ENCODE results near the gene GALNT6.

GALNT6 gene

DNA sequence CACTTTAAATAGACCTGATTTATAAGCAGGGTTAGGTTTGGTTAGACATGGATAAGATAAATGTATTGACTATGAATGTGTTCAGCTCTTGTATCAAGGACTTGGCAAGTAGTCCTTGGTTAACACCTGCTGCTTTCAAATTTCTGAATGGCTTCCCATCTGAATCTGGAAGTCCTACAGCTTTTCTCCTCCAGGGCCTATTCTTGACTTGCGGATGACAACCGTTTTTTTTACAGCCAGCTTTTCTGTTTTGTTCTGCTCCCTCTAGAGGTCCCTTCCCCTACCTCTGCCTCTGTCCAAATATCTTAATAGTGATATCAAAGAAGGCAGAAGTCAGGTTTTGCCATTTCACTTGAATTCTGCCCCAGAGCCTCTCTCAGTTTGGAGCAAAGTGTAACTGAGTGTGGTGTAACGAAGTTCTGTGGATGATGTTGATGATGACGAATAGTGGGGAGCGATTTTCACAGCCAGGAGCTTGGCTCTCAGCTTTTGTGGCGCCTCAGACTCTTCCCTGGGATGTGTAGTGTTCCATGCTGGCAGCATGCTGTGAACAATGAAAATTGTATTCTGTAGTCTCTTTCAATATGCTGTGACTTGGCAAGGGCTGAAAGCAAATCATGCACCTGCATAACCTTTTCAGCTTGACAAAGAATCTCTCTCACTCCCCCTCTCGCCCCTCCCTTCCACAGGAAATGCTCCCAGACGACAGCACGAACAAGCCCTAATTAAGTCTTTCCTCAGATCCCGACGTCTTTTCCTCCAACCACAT is 28.4 kb upstream of the GALNT6 start:
- no peak overlapping the region for H4K91ac ChIP-seq (ENCODE audit: low read depth, low read length, poor library complexity)
- no peak overlapping the region for H3K14ac ChIP-seq (ENCODE audit: low read length)
- H3K4me3 ChIP-seq (ENCODE audit: low read length in 2 of 2): no peak overlapping the region
- H3K79me1 ChIP-seq (ENCODE audit: low read depth, low read length): no peaks in the 10 kb centered on the region
- no CpG with 5 or more reads among the region's 11 CpGs for WGBS, 2 donors (ENCODE audit: extremely low coverage in 2 of 2, insufficient read length in 2 of 2, insufficient replicate concordance in 1 of 2)
- no peak overlapping the region for H2BK5ac ChIP-seq (ENCODE audit: low read length)
- H2AFZ ChIP-seq (ENCODE audit: low read length): peak overlapping the region; percentile 43
- no peak overlapping the region for H2BK15ac ChIP-seq (ENCODE audit: low read length)
- H4K8ac ChIP-seq (ENCODE audit: low read depth, low read length): no peak overlapping the region
- DNase-seq (ENCODE audit: low spot score): no peak
- peaks cover 8 to 35% of the 10 kb centered on the region in 2 donors for H3K4me1 ChIP-seq (ENCODE audit: control insufficient read depth in 2 of 2, insufficient read depth in 1 of 2, low read depth in 1 of 2, low read length in 2 of 2)
- no peak overlapping the region for H3K18ac ChIP-seq (ENCODE audit: low read length)
- peak overlapping the region; percentile 26 for H3K4me2 ChIP-seq (ENCODE audit: insufficient read depth, low read length, poor library complexity, severe bottlenecking)
- H2AK5ac ChIP-seq (ENCODE audit: low read depth, low read length): no peak overlapping the region
- no peak overlapping the region for H2BK120ac ChIP-seq (ENCODE audit: low read depth, low read length)
- H3K9me3 ChIP-seq (replicated peaks in 1 of 2; ENCODE audit: control insufficient read depth in 2 of 2, insufficient read depth in 1 of 2, low read depth in 1 of 2, low read length in 2 of 2): no peaks in the 10 kb centered on the region
- H3K4ac ChIP-seq (ENCODE audit: low read length): no peak overlapping the region
- H2BK12ac ChIP-seq (ENCODE audit: low read length): no peak overlapping the region
- no peak overlapping the region for H3K9ac ChIP-seq (ENCODE audit: low read depth, low read length, poor library complexity)
- H3K27ac ChIP-seq (replicated peaks; ENCODE audit: low read length): peak overlapping the region; percentile 22
- H3K36me3 ChIP-seq (replicated peaks in 1 of 2; ENCODE audit: control insufficient read depth in 2 of 2, insufficient read depth in 2 of 2, low read length in 2 of 2): no peaks in the 10 kb centered on the region
- H3K23ac ChIP-seq (ENCODE audit: low read depth, low read length, poor library complexity): no peak overlapping the region
- no peaks in the 10 kb centered on the region for H3K27me3 ChIP-seq (ENCODE audit: control insufficient read depth in 3 of 3, insufficient read depth in 3 of 3, low read depth in 1 of 3, low read length in 3 of 3)

DNA sequence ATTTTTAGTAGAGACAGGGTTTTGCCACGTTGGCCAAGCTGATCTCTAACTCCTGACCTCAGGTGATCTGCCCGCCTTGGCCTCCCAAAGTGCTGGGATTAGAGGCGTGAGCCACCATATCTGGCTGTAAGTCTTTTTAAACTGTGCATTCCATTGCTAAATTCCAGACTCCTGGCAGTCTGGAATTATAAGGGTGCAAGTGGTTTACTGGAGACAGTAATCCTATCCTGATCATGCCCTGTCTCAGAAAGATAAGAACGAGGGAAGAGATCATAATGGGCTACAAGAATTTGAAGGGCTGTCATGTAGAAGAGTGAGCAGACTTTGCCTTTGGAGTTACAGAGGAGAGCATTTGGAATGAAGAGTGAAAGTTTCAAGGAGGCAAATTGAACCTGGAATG is 26.6 kb upstream of the GALNT6 start:
- Histone ChIP-seq H4K91ac (ENCODE audit: low read depth, low read length, poor library complexity) (no peak overlapping the region), H3K27ac (replicated peaks; ENCODE audit: low read length) (no peak overlapping the region), H3K9ac (ENCODE audit: low read depth, low read length, poor library complexity) (no peak overlapping the region), H2BK15ac (ENCODE audit: low read length) (no peak overlapping the region), H2BK5ac (ENCODE audit: low read length) (no peak overlapping the region), H3K9me3 (replicated peaks in 1 of 2; ENCODE audit: control insufficient read depth in 2 of 2, insufficient read depth in 1 of 2, low read depth in 1 of 2, low read length in 2 of 2) (no peaks in the 10 kb centered on the region), H3K14ac (ENCODE audit: low read length) (no peak overlapping the region), H2AK5ac (ENCODE audit: low read depth, low read length) (no peak overlapping the region), H3K36me3 (replicated peaks in 1 of 2; ENCODE audit: control insufficient read depth in 2 of 2, insufficient read depth in 2 of 2, low read length in 2 of 2) (no peaks in the 10 kb centered on the region), H2AFZ (ENCODE audit: low read length) (no peak overlapping the region), H3K18ac (ENCODE audit: low read length) (no peak overlapping the region), H2BK12ac (ENCODE audit: low read length) (no peak overlapping the region), H3K27me3 (ENCODE audit: control insufficient read depth in 3 of 3, insufficient read depth in 3 of 3, low read depth in 1 of 3, low read length in 3 of 3) (no peaks in the 10 kb centered on the region), H3K4ac (ENCODE audit: low read length) (no peak overlapping the region), H3K23ac (ENCODE audit: low read depth, low read length, poor library complexity) (no peak overlapping the region), H2BK120ac (ENCODE audit: low read depth, low read length) (no peak overlapping the region), H3K79me1 (ENCODE audit: low read depth, low read length) (no peaks in the 10 kb centered on the region), H3K4me3 (ENCODE audit: low read length in 2 of 2) (no peak overlapping the region), H4K8ac (ENCODE audit: low read depth, low read length) (no peak overlapping the region), H3K4me2 (ENCODE audit: insufficient read depth, low read length, poor library complexity, severe bottlenecking) (no peak overlapping the region), H3K4me1 (ENCODE audit: control insufficient read depth in 2 of 2, insufficient read depth in 1 of 2, low read depth in 1 of 2, low read length in 2 of 2) (peaks cover 4 to 26% of the 10 kb centered on the region in 2 donors)
- no peak for DNase-seq (ENCODE audit: low spot score)
- no CpG with 5 or more reads among the region's 4 CpGs for WGBS, 2 donors (ENCODE audit: extremely low coverage in 2 of 2, insufficient read length in 2 of 2, insufficient replicate concordance in 1 of 2)

DNA sequence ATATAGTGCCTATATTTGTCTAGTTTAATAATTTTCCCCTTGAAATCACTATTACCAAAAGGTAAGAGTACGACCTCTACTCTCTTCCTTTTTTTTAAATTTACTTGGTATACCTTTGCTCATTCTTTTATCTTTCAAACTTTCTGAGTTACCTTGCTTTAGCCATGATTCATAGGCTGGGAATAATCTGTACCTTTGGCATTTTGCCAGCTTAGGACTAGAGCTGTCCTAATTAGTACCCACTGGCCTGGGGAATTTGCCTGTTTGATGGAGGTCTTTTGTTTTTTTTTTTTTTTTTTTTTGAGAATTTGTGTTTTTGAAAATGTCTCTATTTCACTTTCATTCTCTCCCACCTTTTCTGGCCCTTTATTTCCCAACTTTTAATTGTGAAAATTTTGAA is 24.7 kb upstream of the GALNT6 start:
- Histone ChIP-seq H3K14ac (ENCODE audit: low read length) (no peak overlapping the region), H2AK5ac (ENCODE audit: low read depth, low read length) (no peak overlapping the region), H3K4me1 (ENCODE audit: control insufficient read depth in 2 of 2, insufficient read depth in 1 of 2, low read depth in 1 of 2, low read length in 2 of 2) (peaks cover 4 to 24% of the 10 kb centered on the region in 2 donors), H3K18ac (ENCODE audit: low read length) (no peak overlapping the region), H3K4ac (ENCODE audit: low read length) (no peak overlapping the region), H3K4me3 (ENCODE audit: low read length in 2 of 2) (no peak overlapping the region), H4K8ac (ENCODE audit: low read depth, low read length) (no peak overlapping the region), H2AFZ (ENCODE audit: low read length) (no peak overlapping the region), H2BK5ac (ENCODE audit: low read length) (no peak overlapping the region), H3K9me3 (replicated peaks in 1 of 2; ENCODE audit: control insufficient read depth in 2 of 2, insufficient read depth in 1 of 2, low read depth in 1 of 2, low read length in 2 of 2) (no peaks in the 10 kb centered on the region), H2BK120ac (ENCODE audit: low read depth, low read length) (no peak overlapping the region), H3K79me1 (ENCODE audit: low read depth, low read length) (no peaks in the 10 kb centered on the region), H3K27ac (replicated peaks; ENCODE audit: low read length) (no peak overlapping the region), H2BK12ac (ENCODE audit: low read length) (no peak overlapping the region), H3K4me2 (ENCODE audit: insufficient read depth, low read length, poor library complexity, severe bottlenecking) (no peak overlapping the region), H3K9ac (ENCODE audit: low read depth, low read length, poor library complexity) (no peak overlapping the region), H3K36me3 (replicated peaks in 1 of 2; ENCODE audit: control insufficient read depth in 2 of 2, insufficient read depth in 2 of 2, low read length in 2 of 2) (no peaks in the 10 kb centered on the region), H4K91ac (ENCODE audit: low read depth, low read length, poor library complexity) (no peak overlapping the region), H3K23ac (ENCODE audit: low read depth, low read length, poor library complexity) (no peak overlapping the region), H3K27me3 (ENCODE audit: control insufficient read depth in 3 of 3, insufficient read depth in 3 of 3, low read depth in 1 of 3, low read length in 3 of 3) (no peaks in the 10 kb centered on the region), H2BK15ac (ENCODE audit: low read length) (no peak overlapping the region)
- no CpG with 5 or more reads among the region's 1 CpG for WGBS, 2 donors (ENCODE audit: extremely low coverage in 2 of 2, insufficient read length in 2 of 2, insufficient replicate concordance in 1 of 2)
- DNase-seq (ENCODE audit: low spot score): no peak

DNA sequence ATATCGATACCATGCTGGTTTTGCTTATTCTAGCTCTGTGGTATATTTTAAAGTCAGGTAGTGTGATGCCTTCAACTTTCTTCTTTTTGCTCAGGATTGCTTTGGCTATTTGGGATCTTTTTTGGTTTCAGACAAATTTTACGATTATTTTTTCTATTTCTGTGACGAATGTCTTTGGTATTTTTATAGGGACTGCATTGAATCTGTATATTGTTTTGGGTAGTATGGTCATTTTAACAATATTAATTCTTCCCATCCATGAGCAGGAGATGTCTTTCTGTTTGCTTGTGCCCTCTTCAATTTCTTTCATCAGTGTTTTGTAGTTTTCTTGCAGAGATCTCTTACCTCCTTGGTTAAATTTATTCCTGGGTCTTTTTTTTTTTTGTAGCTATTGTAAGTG is 22.6 kb upstream of the GALNT6 start:
- H3K27me3 ChIP-seq (ENCODE audit: control insufficient read depth in 3 of 3, insufficient read depth in 3 of 3, low read depth in 1 of 3, low read length in 3 of 3): no peaks in the 10 kb centered on the region
- no peak overlapping the region for H2BK12ac ChIP-seq (ENCODE audit: low read length)
- H3K4me1 ChIP-seq (ENCODE audit: control insufficient read depth in 2 of 2, insufficient read depth in 1 of 2, low read depth in 1 of 2, low read length in 2 of 2): peaks cover 0 to 7% of the 10 kb centered on the region in 2 donors
- H2BK120ac ChIP-seq (ENCODE audit: low read depth, low read length): no peak overlapping the region
- no peak overlapping the region for H2AK5ac ChIP-seq (ENCODE audit: low read depth, low read length)
- no peaks in the 10 kb centered on the region for H3K36me3 ChIP-seq (replicated peaks in 1 of 2; ENCODE audit: control insufficient read depth in 2 of 2, insufficient read depth in 2 of 2, low read length in 2 of 2)
- no peaks in the 10 kb centered on the region for H3K9me3 ChIP-seq (replicated peaks in 1 of 2; ENCODE audit: control insufficient read depth in 2 of 2, insufficient read depth in 1 of 2, low read depth in 1 of 2, low read length in 2 of 2)
- no peak overlapping the region for H2BK5ac ChIP-seq (ENCODE audit: low read length)
- no peak overlapping the region for H4K8ac ChIP-seq (ENCODE audit: low read depth, low read length)
- no peak for DNase-seq (ENCODE audit: low spot score)
- no peak overlapping the region for H2BK15ac ChIP-seq (ENCODE audit: low read length)
- H4K91ac ChIP-seq (ENCODE audit: low read depth, low read length, poor library complexity): no peak overlapping the region
- no peak overlapping the region for H3K18ac ChIP-seq (ENCODE audit: low read length)
- H2AFZ ChIP-seq (ENCODE audit: low read length): no peak overlapping the region
- no peak overlapping the region for H3K4me3 ChIP-seq (ENCODE audit: low read length in 2 of 2)
- no peak overlapping the region for H3K23ac ChIP-seq (ENCODE audit: low read depth, low read length, poor library complexity)
- H3K14ac ChIP-seq (ENCODE audit: low read length): no peak overlapping the region
- no peak overlapping the region for H3K9ac ChIP-seq (ENCODE audit: low read depth, low read length, poor library complexity)
- H3K79me1 ChIP-seq (ENCODE audit: low read depth, low read length): no peaks in the 10 kb centered on the region
- H3K27ac ChIP-seq (replicated peaks; ENCODE audit: low read length): no peak overlapping the region
- no peak overlapping the region for H3K4me2 ChIP-seq (ENCODE audit: insufficient read depth, low read length, poor library complexity, severe bottlenecking)
- WGBS, 2 donors (ENCODE audit: extremely low coverage in 2 of 2, insufficient read length in 2 of 2, insufficient replicate concordance in 1 of 2): no CpG with 5 or more reads among the region's 3 CpGs
- no peak overlapping the region for H3K4ac ChIP-seq (ENCODE audit: low read length)
